ENCODE measurements around the gene PDZK1IP1.
"Not testable (repeated sequence)": the region's sequence is repeated elsewhere in the genome, so short reads cannot be mapped to it uniquely, and the experiment has no call there.

PDZK1IP1 gene

DNA sequence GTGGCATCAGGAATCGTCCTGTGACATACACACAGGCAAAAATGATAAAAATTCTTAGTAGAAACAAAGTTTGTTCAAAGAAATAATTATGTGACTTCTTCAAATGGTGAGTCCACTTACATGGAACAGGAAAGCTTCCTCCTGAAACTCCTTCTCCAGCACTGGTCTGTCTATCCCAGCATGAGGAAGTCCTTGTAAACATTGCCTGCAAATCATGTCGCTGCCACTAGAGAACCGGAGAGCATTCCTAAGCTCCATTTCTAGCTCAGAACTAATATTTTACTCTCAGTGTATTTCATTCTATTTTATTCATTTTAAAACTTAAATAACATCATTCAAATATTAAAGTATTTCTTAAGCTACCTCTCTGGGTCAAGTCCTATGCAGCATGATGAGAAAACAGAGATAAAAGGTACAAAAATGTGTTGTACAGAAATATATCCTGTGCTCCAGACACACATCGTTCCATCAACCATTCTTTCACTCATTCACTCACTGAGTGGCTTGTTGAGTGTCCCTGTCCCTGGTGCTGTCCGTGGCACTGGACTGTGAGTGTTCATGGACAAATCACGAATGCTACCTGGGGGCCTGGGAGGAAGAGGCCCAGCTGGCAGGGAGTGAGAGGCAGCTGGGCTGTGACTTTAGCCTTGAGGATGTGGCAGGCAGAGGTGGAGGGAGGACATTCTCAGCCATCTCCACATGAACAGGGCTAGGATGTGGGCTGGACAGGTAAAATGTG, 42.6 kb downstream of the PDZK1IP1 start:
- no peak overlapping the region for H3K14ac ChIP-seq (ENCODE audit: low read length)
- peak in 1 of 2 donors; percentile 42 for DNase-seq
- no peak overlapping the region for H4K8ac ChIP-seq (ENCODE audit: low read depth, low read length)
- H3K23ac ChIP-seq (ENCODE audit: low read length): no peak overlapping the region
- H3K4me1 ChIP-seq (ENCODE audit: control insufficient read depth in 1 of 2, insufficient read depth in 2 of 2, low read length in 2 of 2): no peaks in the 10 kb centered on the region
- peaks cover 2% of the 10 kb centered on the region for H3K9me3 ChIP-seq (ENCODE audit: insufficient read depth, low read depth, low read length)
- H2AK5ac ChIP-seq (ENCODE audit: low read length): no peak overlapping the region
- H3K27ac ChIP-seq (ENCODE audit: low read depth, low read length): no peak overlapping the region
- H3K4ac ChIP-seq (ENCODE audit: low read depth, low read length): no peak overlapping the region
- H3K4me3 ChIP-seq (ENCODE audit: low read depth, low read length): no peak overlapping the region
- H4K91ac ChIP-seq (ENCODE audit: low read depth, low read length): no peak overlapping the region
- no peaks in the 10 kb centered on the region for H3K79me2 ChIP-seq (ENCODE audit: control insufficient read depth, insufficient read depth, low read length, poor library complexity)
- no peak overlapping the region for H2BK12ac ChIP-seq (ENCODE audit: low read length)
- H2AFZ ChIP-seq (ENCODE audit: insufficient read depth, low read length, poor library complexity): no peak overlapping the region
- no peak overlapping the region for H3K4me2 ChIP-seq (ENCODE audit: low read length)
- no peak overlapping the region for H3K18ac ChIP-seq (ENCODE audit: low read length)
- no peak overlapping the region for H3K9ac ChIP-seq (ENCODE audit: low read length)
- no CpG with 5 or more reads among the region's 6 CpGs for WGBS (ENCODE audit: extremely low coverage, insufficient coverage, insufficient read length)
- H3K36me3 ChIP-seq (ENCODE audit: control insufficient read depth in 1 of 2, insufficient read depth in 2 of 2, low read length in 2 of 2): no peaks in the 10 kb centered on the region
- H3K27me3 ChIP-seq (ENCODE audit: insufficient read depth, low read length): no peaks in the 10 kb centered on the region
- no peak overlapping the region for H2BK120ac ChIP-seq (ENCODE audit: insufficient read depth, low read length, poor library complexity)
- H3K79me1 ChIP-seq (ENCODE audit: low read length): no peaks in the 10 kb centered on the region
- H2BK5ac ChIP-seq (ENCODE audit: low read depth, low read length, poor library complexity): no peak overlapping the region
- no peak overlapping the region for H4K12ac ChIP-seq (ENCODE audit: low read depth, low read length)

DNA sequence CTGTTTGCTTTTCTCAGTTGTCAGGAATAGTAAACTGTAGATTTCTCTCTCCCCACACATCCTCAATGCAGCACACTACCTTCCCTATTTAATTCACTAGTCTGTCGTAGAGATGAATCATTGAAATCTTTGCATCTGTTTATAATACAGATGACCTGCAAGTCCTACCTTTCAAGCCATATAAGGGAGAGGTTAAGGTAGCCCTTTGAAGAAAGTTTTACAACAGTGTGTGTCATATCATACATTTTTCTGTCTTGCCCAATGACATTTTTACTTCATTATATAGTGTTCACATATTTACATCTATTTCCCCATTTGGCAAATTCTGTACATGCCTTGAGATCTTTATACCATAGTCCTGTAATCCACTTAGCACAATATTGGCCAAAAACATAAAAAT, 43.3 kb downstream of the PDZK1IP1 start:
- not testable (repeated sequence) for H3K4me1 ChIP-seq (ENCODE audit: control insufficient read depth in 1 of 2, insufficient read depth in 2 of 2, low read length in 2 of 2); H2AK5ac ChIP-seq (ENCODE audit: low read length); H2BK12ac ChIP-seq (ENCODE audit: low read length); H3K79me1 ChIP-seq (ENCODE audit: low read length); H4K8ac ChIP-seq (ENCODE audit: low read depth, low read length); H3K9ac ChIP-seq (ENCODE audit: low read length); H3K36me3 ChIP-seq (ENCODE audit: control insufficient read depth in 1 of 2, insufficient read depth in 2 of 2, low read length in 2 of 2); H3K27ac ChIP-seq (ENCODE audit: low read depth, low read length); H2AFZ ChIP-seq (ENCODE audit: insufficient read depth, low read length, poor library complexity); H3K4ac ChIP-seq (ENCODE audit: low read depth, low read length); H4K91ac ChIP-seq (ENCODE audit: low read depth, low read length); H3K14ac ChIP-seq (ENCODE audit: low read length); H3K79me2 ChIP-seq (ENCODE audit: control insufficient read depth, insufficient read depth, low read length, poor library complexity); H3K23ac ChIP-seq (ENCODE audit: low read length); H3K18ac ChIP-seq (ENCODE audit: low read length); H4K12ac ChIP-seq (ENCODE audit: low read depth, low read length); H2BK120ac ChIP-seq (ENCODE audit: insufficient read depth, low read length, poor library complexity); H3K4me2 ChIP-seq (ENCODE audit: low read length); H3K4me3 ChIP-seq (ENCODE audit: low read depth, low read length); H3K27me3 ChIP-seq (ENCODE audit: insufficient read depth, low read length); H3K9me3 ChIP-seq (ENCODE audit: insufficient read depth, low read depth, low read length); H2BK5ac ChIP-seq (ENCODE audit: low read depth, low read length, poor library complexity)
- WGBS (ENCODE audit: extremely low coverage, insufficient coverage, insufficient read length): no CpG with 5 or more reads among the region's 1 CpG
- peak in 1 of 2 donors; percentile 83 for DNase-seq

DNA sequence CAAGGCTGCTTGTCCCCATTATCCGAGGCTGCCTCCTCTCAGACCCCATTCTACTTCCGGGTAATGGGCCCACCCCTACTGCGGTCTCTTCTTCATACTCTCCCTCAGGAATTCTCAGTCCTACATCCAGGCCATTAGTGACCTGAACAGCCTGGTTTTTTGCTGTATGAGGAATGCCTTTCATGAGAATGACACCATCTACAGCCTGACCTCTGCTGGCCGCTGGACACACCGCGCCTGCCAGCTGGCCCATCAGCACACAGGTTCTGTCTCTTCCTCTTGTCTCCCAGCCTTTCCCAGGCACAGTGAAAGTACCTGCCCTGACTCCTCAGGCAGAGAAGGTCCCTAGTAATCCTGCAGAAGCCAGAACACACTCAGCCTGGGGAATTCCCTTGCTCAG, 46.2 kb downstream of the PDZK1IP1 start:
- not testable (repeated sequence) for H3K79me2 ChIP-seq (ENCODE audit: control insufficient read depth, insufficient read depth, low read length, poor library complexity); H3K9ac ChIP-seq (ENCODE audit: low read length); H3K9me3 ChIP-seq (ENCODE audit: insufficient read depth, low read depth, low read length); H3K27me3 ChIP-seq (ENCODE audit: insufficient read depth, low read length); H2BK12ac ChIP-seq (ENCODE audit: low read length); H4K12ac ChIP-seq (ENCODE audit: low read depth, low read length); H3K14ac ChIP-seq (ENCODE audit: low read length); H4K91ac ChIP-seq (ENCODE audit: low read depth, low read length); H2AK5ac ChIP-seq (ENCODE audit: low read length); H3K27ac ChIP-seq (ENCODE audit: low read depth, low read length); H3K18ac ChIP-seq (ENCODE audit: low read length); H2BK120ac ChIP-seq (ENCODE audit: insufficient read depth, low read length, poor library complexity); H4K8ac ChIP-seq (ENCODE audit: low read depth, low read length); H3K4me3 ChIP-seq (ENCODE audit: low read depth, low read length); H2AFZ ChIP-seq (ENCODE audit: insufficient read depth, low read length, poor library complexity); H3K23ac ChIP-seq (ENCODE audit: low read length); H3K36me3 ChIP-seq (ENCODE audit: control insufficient read depth in 1 of 2, insufficient read depth in 2 of 2, low read length in 2 of 2); H3K79me1 ChIP-seq (ENCODE audit: low read length); H3K4ac ChIP-seq (ENCODE audit: low read depth, low read length); H3K4me2 ChIP-seq (ENCODE audit: low read length); H3K4me1 ChIP-seq (ENCODE audit: control insufficient read depth in 1 of 2, insufficient read depth in 2 of 2, low read length in 2 of 2); H2BK5ac ChIP-seq (ENCODE audit: low read depth, low read length, poor library complexity)
- no CpG with 5 or more reads among the region's 6 CpGs for WGBS (ENCODE audit: extremely low coverage, insufficient coverage, insufficient read length)
- DNase-seq: peak; percentile 6 to 64

DNA sequence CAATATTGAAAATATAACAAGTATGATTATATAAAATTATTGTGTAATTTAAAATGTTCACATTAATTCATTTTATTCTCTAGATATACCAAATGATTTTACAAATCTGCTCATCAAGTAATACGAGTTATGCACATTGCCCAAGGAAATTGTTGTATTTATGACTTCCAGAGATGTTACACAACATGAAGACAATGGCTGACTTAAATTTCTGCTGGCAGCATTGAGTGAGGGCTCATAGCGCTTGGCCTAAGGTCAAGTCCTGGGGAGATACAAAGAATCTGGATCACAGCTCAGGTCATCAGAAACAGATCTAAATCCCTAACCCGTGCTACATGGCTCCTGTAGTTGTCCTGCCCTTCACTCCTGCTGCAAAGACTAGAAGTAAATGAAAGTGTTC, 49.5 kb downstream of the PDZK1IP1 start:
- WGBS (ENCODE audit: extremely low coverage, insufficient coverage, insufficient read length): no CpG with 5 or more reads among the region's 3 CpGs
- not testable (repeated sequence) for H3K23ac ChIP-seq (ENCODE audit: low read length)

More for the DNA sequence above, 49.5 kb downstream of the PDZK1IP1 start:
- not testable (repeated sequence) for H2AFZ ChIP-seq (ENCODE audit: insufficient read depth, low read length, poor library complexity); H4K8ac ChIP-seq (ENCODE audit: low read depth, low read length); H4K12ac ChIP-seq (ENCODE audit: low read depth, low read length); H4K91ac ChIP-seq (ENCODE audit: low read depth, low read length); H3K27ac ChIP-seq (ENCODE audit: low read depth, low read length); H3K9ac ChIP-seq (ENCODE audit: low read length); H3K79me2 ChIP-seq (ENCODE audit: control insufficient read depth, insufficient read depth, low read length, poor library complexity); H3K18ac ChIP-seq (ENCODE audit: low read length); H2BK5ac ChIP-seq (ENCODE audit: low read depth, low read length, poor library complexity); H2AK5ac ChIP-seq (ENCODE audit: low read length); H3K14ac ChIP-seq (ENCODE audit: low read length); H3K36me3 ChIP-seq (ENCODE audit: control insufficient read depth in 1 of 2, insufficient read depth in 2 of 2, low read length in 2 of 2); H3K4me2 ChIP-seq (ENCODE audit: low read length); H3K4me1 ChIP-seq (ENCODE audit: control insufficient read depth in 1 of 2, insufficient read depth in 2 of 2, low read length in 2 of 2); H2BK120ac ChIP-seq (ENCODE audit: insufficient read depth, low read length, poor library complexity); H3K4me3 ChIP-seq (ENCODE audit: low read depth, low read length); H3K4ac ChIP-seq (ENCODE audit: low read depth, low read length); H3K27me3 ChIP-seq (ENCODE audit: insufficient read depth, low read length); H2BK12ac ChIP-seq (ENCODE audit: low read length); H3K9me3 ChIP-seq (ENCODE audit: insufficient read depth, low read depth, low read length); H3K79me1 ChIP-seq (ENCODE audit: low read length)
- DNase-seq: peak in 1 of 2 donors; percentile 41

Data from trophoblast cell (in vitro differentiated cells and primary cell).